ENCODE results near the gene NCOA3.
A peak's percentile ranks its signal among the peaks of the same experiment; 100 is the strongest.

The NCOA3 gene

DNA sequence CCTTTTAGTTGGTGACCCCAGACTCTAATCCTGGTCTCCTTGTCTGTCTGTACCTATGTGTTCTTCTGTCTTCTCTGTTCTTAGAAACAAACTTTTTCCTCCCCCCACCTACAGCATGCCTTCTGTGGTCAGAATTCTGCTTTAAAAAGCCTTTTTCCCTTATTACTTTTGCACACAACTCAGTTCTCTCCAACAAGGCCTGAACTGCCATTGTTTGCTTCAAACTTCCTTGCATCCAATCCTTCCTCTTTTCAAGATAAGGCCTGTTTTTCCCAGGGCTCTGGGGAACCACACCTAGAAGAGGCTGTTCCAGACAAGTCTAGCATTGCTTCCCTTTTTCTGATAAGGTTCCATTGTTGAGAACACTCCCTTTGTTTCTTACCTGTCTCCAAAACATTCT lies 22.2 kb upstream of the NCOA3 start:
- Histone ChIP-seq H3K79me2 (ENCODE audit: control insufficient read depth, insufficient read depth, low read length) (no peaks in the 10 kb centered on the region), H3K36me3 (ENCODE audit: control insufficient read depth, insufficient read depth, low read length) (no peaks in the 10 kb centered on the region), H3K27ac (ENCODE audit: low read depth, low read length) (no peak overlapping the region), H3K4me1 (ENCODE audit: control insufficient read depth, low read depth, low read length) (no peaks in the 10 kb centered on the region), H3K4me2 (ENCODE audit: low read length) (no peak overlapping the region), H3K23ac (ENCODE audit: low read length) (no peak overlapping the region), H3K4me3 (ENCODE audit: low read length) (no peak overlapping the region), H3K18ac (ENCODE audit: low read length) (no peak overlapping the region), H2AK5ac (ENCODE audit: low read length) (no peak overlapping the region), H2BK15ac (replicated peaks; ENCODE audit: low read depth) (no peak overlapping the region), H3K9ac (ENCODE audit: low read length) (no peak overlapping the region), H3K4ac (ENCODE audit: low read depth, low read length) (no peak overlapping the region), H3K27me3 (ENCODE audit: insufficient read depth, low read length, poor library complexity) (no peaks in the 10 kb centered on the region), H3K79me1 (ENCODE audit: low read length) (no peaks in the 10 kb centered on the region), H4K8ac (ENCODE audit: low read depth, low read length) (no peak overlapping the region), H2BK120ac (ENCODE audit: low read depth, low read length) (no peak overlapping the region), H3K56ac (ENCODE audit: low read length) (no peak overlapping the region), H4K5ac (ENCODE audit: low read length) (no peak overlapping the region), H2BK5ac (ENCODE audit: low read length) (no peak overlapping the region)
- DNase-seq = peak; percentile 34

DNA sequence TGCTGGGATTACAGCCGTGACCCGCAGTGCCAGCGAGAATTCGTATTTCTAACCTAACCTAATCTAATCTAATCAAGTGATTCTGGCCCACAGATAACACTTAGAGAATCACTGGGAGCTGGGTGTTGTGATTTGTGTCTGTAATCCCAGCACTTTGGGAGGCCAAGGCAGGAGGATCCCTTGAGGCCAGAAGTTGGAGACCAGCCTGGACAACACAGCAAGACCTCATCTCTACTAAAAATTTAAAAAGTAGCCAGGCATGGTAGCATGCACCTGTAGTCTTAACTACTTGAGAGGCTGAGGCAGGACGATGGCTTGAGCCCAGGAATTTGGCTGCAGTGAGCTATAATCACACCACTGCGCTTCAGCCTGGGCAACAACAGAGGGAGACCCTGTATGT lies 21.4 kb upstream of the NCOA3 start:
- Histone ChIP-seq H3K56ac (ENCODE audit: low read length) (no peak overlapping the region), H3K4me3 (ENCODE audit: low read length) (no peak overlapping the region), H3K27ac (ENCODE audit: low read depth, low read length) (no peak overlapping the region), H3K23ac (ENCODE audit: low read length) (no peak overlapping the region), H3K36me3 (ENCODE audit: control insufficient read depth, insufficient read depth, low read length) (no peaks in the 10 kb centered on the region), H3K79me2 (ENCODE audit: control insufficient read depth, insufficient read depth, low read length) (no peaks in the 10 kb centered on the region), H3K9ac (ENCODE audit: low read length) (no peak overlapping the region), H4K5ac (ENCODE audit: low read length) (no peak overlapping the region), H3K79me1 (ENCODE audit: low read length) (no peaks in the 10 kb centered on the region), H2BK5ac (ENCODE audit: low read length) (no peak overlapping the region), H2BK120ac (ENCODE audit: low read depth, low read length) (no peak overlapping the region), H3K4ac (ENCODE audit: low read depth, low read length) (no peak overlapping the region), H3K27me3 (ENCODE audit: insufficient read depth, low read length, poor library complexity) (no peaks in the 10 kb centered on the region), H3K4me2 (ENCODE audit: low read length) (no peak overlapping the region), H4K8ac (ENCODE audit: low read depth, low read length) (no peak overlapping the region), H3K18ac (ENCODE audit: low read length) (no peak overlapping the region), H2AK5ac (ENCODE audit: low read length) (no peak overlapping the region), H2BK15ac (replicated peaks; ENCODE audit: low read depth) (no peak overlapping the region), H3K4me1 (ENCODE audit: control insufficient read depth, low read depth, low read length) (no peaks in the 10 kb centered on the region)
- DNase-seq = peak; percentile 30
- WGBS (ENCODE audit: extremely low coverage, insufficient coverage, low lambda C conversion rate) = no CpG with 5 or more reads among the region's 6 CpGs

DNA sequence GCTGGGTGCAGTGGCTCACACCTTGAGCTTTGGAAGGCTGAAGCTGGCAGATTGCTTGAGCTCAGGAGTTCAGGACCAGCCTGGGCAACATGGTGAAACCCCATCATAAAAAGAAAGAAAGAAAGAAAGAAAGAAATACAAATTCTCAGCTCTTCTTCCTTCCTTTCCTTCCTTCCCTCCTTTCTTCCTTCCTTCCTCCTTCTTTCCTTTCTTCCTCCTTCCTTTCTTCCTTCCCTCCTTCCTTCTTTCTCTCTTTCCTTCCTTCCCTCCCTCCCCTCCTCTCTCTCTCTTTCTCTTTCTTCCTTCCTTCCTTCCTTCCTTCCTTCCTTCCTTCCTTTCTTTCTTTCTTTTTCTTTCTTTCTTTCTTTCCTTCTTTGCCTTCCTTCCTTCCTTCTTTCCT lies 21.0 kb upstream of the NCOA3 start:
- Histone ChIP-seq H3K27ac (ENCODE audit: low read depth, low read length) (no peak overlapping the region), H3K4me2 (ENCODE audit: low read length) (no peak overlapping the region), H4K5ac (ENCODE audit: low read length) (no peak overlapping the region), H3K79me2 (ENCODE audit: control insufficient read depth, insufficient read depth, low read length) (no peaks in the 10 kb centered on the region), H3K9ac (ENCODE audit: low read length) (no peak overlapping the region), H3K56ac (ENCODE audit: low read length) (no peak overlapping the region), H2AK5ac (ENCODE audit: low read length) (no peak overlapping the region), H3K4me3 (ENCODE audit: low read length) (no peak overlapping the region), H3K27me3 (ENCODE audit: insufficient read depth, low read length, poor library complexity) (no peaks in the 10 kb centered on the region), H3K18ac (ENCODE audit: low read length) (no peak overlapping the region), H3K79me1 (ENCODE audit: low read length) (no peaks in the 10 kb centered on the region), H4K8ac (ENCODE audit: low read depth, low read length) (no peak overlapping the region), H3K36me3 (ENCODE audit: control insufficient read depth, insufficient read depth, low read length) (no peaks in the 10 kb centered on the region), H3K23ac (ENCODE audit: low read length) (no peak overlapping the region), H2BK15ac (replicated peaks; ENCODE audit: low read depth) (no peak overlapping the region), H3K4ac (ENCODE audit: low read depth, low read length) (no peak overlapping the region), H2BK120ac (ENCODE audit: low read depth, low read length) (no peak overlapping the region), H3K4me1 (ENCODE audit: control insufficient read depth, low read depth, low read length) (no peaks in the 10 kb centered on the region), H2BK5ac (ENCODE audit: low read length) (no peak overlapping the region)
- no peak for DNase-seq

DNA sequence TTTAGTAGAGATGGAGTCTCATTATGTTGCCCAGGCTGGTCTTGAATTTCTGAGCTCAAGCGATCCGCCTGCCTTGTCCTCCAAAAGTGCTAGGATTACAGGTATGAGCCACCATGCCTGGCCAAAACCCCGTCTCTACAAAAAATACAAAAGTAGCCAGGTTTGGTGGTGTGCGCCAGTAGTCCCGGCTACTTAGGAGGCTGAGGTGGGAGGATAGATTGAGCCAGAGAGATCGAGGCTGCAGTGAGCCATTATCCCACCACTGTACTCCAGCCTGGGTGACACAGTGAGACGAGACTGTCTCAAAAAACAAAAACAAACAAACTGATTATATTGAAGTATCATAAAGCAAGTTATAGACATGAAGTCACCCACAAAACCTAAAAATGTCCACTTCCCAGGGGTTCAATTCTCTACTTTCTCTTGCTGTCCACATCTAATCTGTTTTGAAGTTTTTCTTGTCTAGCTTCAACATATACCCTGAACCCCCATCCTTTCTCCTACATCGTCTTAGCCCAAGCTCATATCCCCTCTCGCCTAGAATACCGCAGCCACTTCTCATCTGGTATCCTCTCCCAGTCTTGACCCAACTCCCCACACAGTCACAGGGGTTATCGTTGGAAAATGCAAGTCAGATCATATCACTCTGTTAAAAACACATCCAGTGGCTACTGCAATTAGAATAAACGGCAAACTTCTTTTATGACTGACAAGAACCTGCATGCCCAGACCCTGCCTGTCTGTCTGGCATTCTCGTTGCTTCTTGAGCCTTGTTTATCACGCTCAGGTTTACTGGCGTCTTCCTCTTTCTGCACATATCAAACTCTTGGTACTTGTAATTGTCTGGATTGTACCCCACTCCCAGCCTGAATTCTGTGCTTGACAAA lies 20.1 kb upstream of the NCOA3 start:
- H3K4me1 ChIP-seq (ENCODE audit: control insufficient read depth, low read depth, low read length) = no peaks in the 10 kb centered on the region
- H3K4ac ChIP-seq (ENCODE audit: low read depth, low read length) = no peak overlapping the region
- no peak overlapping the region for H2BK5ac ChIP-seq (ENCODE audit: low read length)
- no peak overlapping the region for H3K9ac ChIP-seq (ENCODE audit: low read length)
- H3K79me2 ChIP-seq (ENCODE audit: control insufficient read depth, insufficient read depth, low read length) = no peaks in the 10 kb centered on the region
- H4K5ac ChIP-seq (ENCODE audit: low read length) = no peak overlapping the region
- no peak overlapping the region for H2AK5ac ChIP-seq (ENCODE audit: low read length)
- H4K8ac ChIP-seq (ENCODE audit: low read depth, low read length) = no peak overlapping the region
- H3K36me3 ChIP-seq (ENCODE audit: control insufficient read depth, insufficient read depth, low read length) = no peaks in the 10 kb centered on the region
- H3K23ac ChIP-seq (ENCODE audit: low read length) = no peak overlapping the region
- H3K56ac ChIP-seq (ENCODE audit: low read length) = no peak overlapping the region
- no peak overlapping the region for H2BK120ac ChIP-seq (ENCODE audit: low read depth, low read length)
- H3K4me2 ChIP-seq (ENCODE audit: low read length) = no peak overlapping the region
- no peak for DNase-seq
- H3K18ac ChIP-seq (ENCODE audit: low read length) = no peak overlapping the region
- no peak overlapping the region for H2BK15ac ChIP-seq (replicated peaks; ENCODE audit: low read depth)
- no CpG with 5 or more reads among the region's 15 CpGs for WGBS (ENCODE audit: extremely low coverage, insufficient coverage, low lambda C conversion rate)
- no peak overlapping the region for H3K4me3 ChIP-seq (ENCODE audit: low read length)
- no peak overlapping the region for H3K27ac ChIP-seq (ENCODE audit: low read depth, low read length)
- H3K79me1 ChIP-seq (ENCODE audit: low read length) = no peaks in the 10 kb centered on the region
- H3K27me3 ChIP-seq (ENCODE audit: insufficient read depth, low read length, poor library complexity) = no peaks in the 10 kb centered on the region

DNA sequence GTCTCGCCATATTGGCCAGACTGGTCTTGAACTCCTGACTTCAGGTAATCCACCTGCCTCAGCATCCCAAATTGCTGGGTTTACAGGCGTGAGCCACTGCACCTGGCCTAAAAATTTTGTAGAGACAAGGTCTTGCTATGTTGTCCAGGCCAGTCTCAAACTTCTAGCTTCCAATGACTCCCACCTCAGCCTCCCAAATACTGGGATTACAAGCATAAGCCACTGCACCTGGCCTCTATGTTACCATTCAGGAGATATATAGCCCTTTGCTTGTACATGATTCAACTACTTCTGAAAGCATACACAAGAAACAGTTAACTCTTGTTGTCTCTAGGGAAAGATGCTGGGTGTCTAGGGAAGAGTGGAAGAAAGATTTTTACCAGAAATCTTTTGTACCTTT lies 19.0 kb upstream of the NCOA3 start:
- Histone ChIP-seq H2AK5ac (ENCODE audit: low read length) (no peak overlapping the region), H3K4me1 (ENCODE audit: control insufficient read depth, low read depth, low read length) (no peaks in the 10 kb centered on the region), H3K36me3 (ENCODE audit: control insufficient read depth, insufficient read depth, low read length) (no peaks in the 10 kb centered on the region), H4K8ac (ENCODE audit: low read depth, low read length) (no peak overlapping the region), H3K4ac (ENCODE audit: low read depth, low read length) (no peak overlapping the region), H4K5ac (ENCODE audit: low read length) (no peak overlapping the region), H3K79me2 (ENCODE audit: control insufficient read depth, insufficient read depth, low read length) (no peaks in the 10 kb centered on the region), H2BK120ac (ENCODE audit: low read depth, low read length) (no peak overlapping the region), H3K27ac (ENCODE audit: low read depth, low read length) (no peak overlapping the region), H2BK5ac (ENCODE audit: low read length) (no peak overlapping the region), H3K4me2 (ENCODE audit: low read length) (no peak overlapping the region), H2BK15ac (replicated peaks; ENCODE audit: low read depth) (no peak overlapping the region), H3K56ac (ENCODE audit: low read length) (no peak overlapping the region), H3K18ac (ENCODE audit: low read length) (no peak overlapping the region), H3K23ac (ENCODE audit: low read length) (no peak overlapping the region), H3K4me3 (ENCODE audit: low read length) (no peak overlapping the region), H3K9ac (ENCODE audit: low read length) (no peak overlapping the region), H3K27me3 (ENCODE audit: insufficient read depth, low read length, poor library complexity) (no peaks in the 10 kb centered on the region), H3K79me1 (ENCODE audit: low read length) (no peaks in the 10 kb centered on the region)
- no CpG with 5 or more reads among the region's 2 CpGs for WGBS (ENCODE audit: extremely low coverage, insufficient coverage, low lambda C conversion rate)
- DNase-seq = no peak

DNA sequence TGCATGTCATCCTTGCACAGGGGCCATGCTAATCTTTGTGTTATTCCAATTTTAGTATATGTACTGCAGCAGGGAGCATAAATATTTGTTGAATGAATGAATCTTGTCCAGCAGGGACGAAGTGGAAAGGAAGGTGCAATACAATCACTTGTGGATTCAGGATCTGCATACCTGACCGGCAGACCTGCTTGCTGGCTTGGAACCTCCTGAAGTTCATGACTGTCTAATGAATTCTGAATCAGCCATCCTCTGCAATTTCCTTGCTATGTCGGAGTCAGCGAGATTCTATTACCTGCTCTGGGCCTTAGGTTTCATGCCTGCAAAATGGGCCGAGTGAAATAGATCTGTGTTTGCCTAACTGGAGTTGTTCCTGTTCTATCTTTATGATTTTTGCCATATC lies 17.4 kb upstream of the NCOA3 start:
- Histone ChIP-seq H3K56ac (ENCODE audit: low read length) (no peak overlapping the region), H4K5ac (ENCODE audit: low read length) (no peak overlapping the region), H3K4me1 (ENCODE audit: control insufficient read depth, low read depth, low read length) (no peaks in the 10 kb centered on the region), H4K8ac (ENCODE audit: low read depth, low read length) (no peak overlapping the region), H3K27ac (ENCODE audit: low read depth, low read length) (no peak overlapping the region), H3K23ac (ENCODE audit: low read length) (no peak overlapping the region), H3K18ac (ENCODE audit: low read length) (no peak overlapping the region), H3K4ac (ENCODE audit: low read depth, low read length) (no peak overlapping the region), H3K4me2 (ENCODE audit: low read length) (no peak overlapping the region), H3K27me3 (ENCODE audit: insufficient read depth, low read length, poor library complexity) (no peaks in the 10 kb centered on the region), H3K79me2 (ENCODE audit: control insufficient read depth, insufficient read depth, low read length) (no peaks in the 10 kb centered on the region), H3K36me3 (ENCODE audit: control insufficient read depth, insufficient read depth, low read length) (no peaks in the 10 kb centered on the region), H2BK5ac (ENCODE audit: low read length) (no peak overlapping the region), H3K4me3 (ENCODE audit: low read length) (no peak overlapping the region), H3K9ac (ENCODE audit: low read length) (no peak overlapping the region), H2BK120ac (ENCODE audit: low read depth, low read length) (no peak overlapping the region), H2AK5ac (ENCODE audit: low read length) (no peak overlapping the region), H2BK15ac (replicated peaks; ENCODE audit: low read depth) (no peak overlapping the region), H3K79me1 (ENCODE audit: low read length) (no peaks in the 10 kb centered on the region)
- DNase-seq = no peak
- WGBS (ENCODE audit: extremely low coverage, insufficient coverage, low lambda C conversion rate) = no CpG with 5 or more reads among the region's 5 CpGs

All from mesendoderm (in vitro differentiated cells).